GM23338 (cell line): ENCODE measurements around the gene C1orf21. TPM values are rescaled to one million over a fixed set of nuclear protein-coding genes. Genes with fewer than 3 reads are reported as not detected.

Source experiments
- ATAC-seq: fragments of 200-7000 bp; cut with Tn5 transposase; 3 replicates; pipeline ENCODE4 v1.9.1; 2020
- DNase-seq: peaks from one replicate; pipeline ENCODE4 v3.0.0-alpha.2; 2015; ENCODE audit warnings: low spot score
- H2AFZ ChIP-seq: fragments of 200-600 bp; sonication (generic); 2 replicates; pipeline ENCODE4 v1.8.0; 2016; ENCODE audit warnings: antibody characterized with exemption, mild to moderate bottlenecking, moderate library complexity
- H3F3A ChIP-seq: fragments of 200-600 bp; sonication (generic); replicated peaks from 2 replicates; pipeline ENCODE4 v1.8.0; 2017; ENCODE audit warnings: antibody characterized with exemption, mixed run types, low read depth
- H3K27ac ChIP-seq: fragments of 200-600 bp; sonication (generic); 2 replicates; pipeline ENCODE4 v1.6.1; 2016; ENCODE audit warnings: low read depth
- H3K27me3 ChIP-seq: fragments of 200-600 bp; sonication (generic); 2 replicates; pipeline ENCODE4 v1.8.0; 2016; ENCODE audit warnings: mild to moderate bottlenecking, mixed run types, moderate library complexity; ENCODE audit not compliant: insufficient read depth
- H3K36me3 ChIP-seq: fragments of 200-600 bp; sonication (generic); 2 replicates; pipeline ENCODE4 v1.8.0; 2016; ENCODE audit warnings: mild to moderate bottlenecking; ENCODE audit not compliant: insufficient read depth
- H3K4me1 ChIP-seq: fragments of 200-600 bp; sonication (generic); 2 replicates; pipeline ENCODE4 v1.8.0; 2016; ENCODE audit warnings: mild to moderate bottlenecking, moderate library complexity; ENCODE audit not compliant: insufficient read depth
- H3K4me2 ChIP-seq: fragments of 200-600 bp; sonication (generic); 2 replicates; pipeline ENCODE4 v1.7.1; 2017; ENCODE audit warnings: mixed run types
- H3K4me3 ChIP-seq: fragments of 200-600 bp; sonication (generic); 2 replicates; pipeline ENCODE4 v1.6.1; 2016; ENCODE audit warnings: mixed run types
- H3K79me2 ChIP-seq: fragments of 200-600 bp; sonication (generic); replicated peaks from 2 replicates; pipeline ENCODE4 v1.8.0; 2017; ENCODE audit warnings: mild to moderate bottlenecking; ENCODE audit not compliant: insufficient read depth
- H3K9me2 ChIP-seq: fragments of 200-600 bp; sonication (generic); 2 replicates; pipeline ENCODE4 v1.8.0; 2017; ENCODE audit not compliant: insufficient read depth
- H4K20me1 ChIP-seq: fragments of 200-600 bp; sonication (generic); replicated peaks from 2 replicates; pipeline ENCODE4 v1.8.0; 2017; ENCODE audit warnings: mild to moderate bottlenecking; ENCODE audit not compliant: insufficient read depth
- H3K27ac Mint-ChIP-seq: 2 replicates; pipeline ENCODE4 v1.8.0; 2020; ENCODE audit warnings: inconsistent platforms, mild to moderate bottlenecking, moderate library complexity, mixed read lengths
- H3K27me3 Mint-ChIP-seq: 3 replicates; pipeline ENCODE4 v1.8.0; 2022; ENCODE audit warnings: low read depth, mild to moderate bottlenecking, moderate library complexity, mixed read lengths, inconsistent platforms; ENCODE audit not compliant: insufficient read depth, poor library complexity
- H3K36me3 Mint-ChIP-seq: 3 replicates; pipeline ENCODE4 v1.8.0; 2021; ENCODE audit warnings: low read depth, mild to moderate bottlenecking, inconsistent platforms, moderate library complexity, mixed read lengths
- H3K4me1 Mint-ChIP-seq: 3 replicates; pipeline ENCODE4 v1.8.0; 2020; ENCODE audit warnings: mild to moderate bottlenecking, inconsistent platforms, mixed read lengths
- H3K4me3 Mint-ChIP-seq: 3 replicates; pipeline ENCODE4 v1.8.0; 2021; ENCODE audit warnings: moderate library complexity, mild to moderate bottlenecking, inconsistent platforms, mixed read lengths
- H3K9me3 Mint-ChIP-seq: 3 replicates; pipeline ENCODE4 v1.8.0; 2020; ENCODE audit warnings: moderate library complexity, mild to moderate bottlenecking, inconsistent platforms, mixed read lengths
- CREB1 ChIP-seq: fragments of 250-450 bp; sonication (Bioruptor Pico); IDR thresholded peaks from 2 replicates; pipeline ENCODE4 v1.5.0; 2020; ENCODE audit warnings: low read depth, mild to moderate bottlenecking, moderate library complexity
- EZH2phosphoT487 ChIP-seq: fragments of 200-600 bp; sonication (generic); IDR thresholded peaks from one replicate; pipeline ENCODE4 v1.8.1; 2018; ENCODE audit warnings: antibody characterized with exemption; ENCODE audit not compliant: unreplicated experiment
- JUNB ChIP-seq: IDR thresholded peaks from one replicate; pipeline ENCODE4 v1.6.1; 2016; ENCODE audit warnings: antibody characterized with exemption; ENCODE audit not compliant: unreplicated experiment
- NANOG ChIP-seq: IDR thresholded peaks from 2 replicates; pipeline ENCODE4 v1.6.1; 2016; ENCODE audit warnings: antibody characterized with exemption, borderline replicate concordance
- POLR2AphosphoS5 ChIP-seq: IDR thresholded peaks from 2 replicates; pipeline ENCODE4 v1.6.1; 2016; ENCODE audit warnings: antibody characterized with exemption, low read depth
- STAT1 ChIP-seq: IDR thresholded peaks from one replicate; pipeline ENCODE4 v1.6.1; 2016; ENCODE audit warnings: antibody characterized with exemption; ENCODE audit not compliant: unreplicated experiment
- ZNF114 ChIP-seq: fragments of 250-450 bp; sonication (Bioruptor Pico); IDR thresholded peaks from 2 replicates; pipeline ENCODE4 v1.5.0; 2020; ENCODE audit warnings: mild to moderate bottlenecking, moderate library complexity
- ZNF331 ChIP-seq: fragments of 250-450 bp; sonication (Bioruptor Pico); IDR thresholded peaks from 2 replicates; pipeline ENCODE4 v1.5.0; 2020; ENCODE audit warnings: low read depth, mild to moderate bottlenecking, moderate library complexity
- polyA plus RNA-seq: library from polyadenylated mRNA; unstranded; fragments of >200 nt; fragmentation: Nextera tagmentation; extraction: Ambion mirVana; gene quantifications from 2 replicates; pipeline ENCODE4 v1.2.1, GENCODE V29; 2016
- total RNA-seq: library from RNA; depleted of rRNA; stranded (reverse); fragments of >200 nt; shearing (Covaris generic); gene quantifications from 2 replicates; pipeline ENCODE4 v1.2.3, GENCODE V29; 2014
- TF ChIP-seq, protein P1 (sequence below): IDR thresholded peaks from 2 replicates; pipeline ENCODE4 v1.6.1; 2016; ENCODE audit warnings: antibody characterized with exemption
- TF ChIP-seq, protein P2 (sequence below): IDR thresholded peaks from one replicate; pipeline ENCODE4 v1.6.1; 2018; ENCODE audit warnings: antibody characterized with exemption; ENCODE audit not compliant: unreplicated experiment
- TF ChIP-seq, protein P3 (sequence below), 2 experiments: fragments of 200-600 bp in 1 of 2; sonication (generic) in 1 of 2; conservative IDR thresholded peaks; 2 replicates each; pipeline versions ENCODE4 v1.5.1 to v1.6.1; 2016 to 2017; ENCODE audit warnings: antibody characterized with exemption in 2 of 2, low read depth in 2 of 2, mild to moderate bottlenecking in 2 of 2, moderate library complexity in 1 of 2

Gene C1orf21
- total and polyA plus RNA-seq, 2 experiments from 2014 or later, result 28.0 to 40.4 TPM

DNA sequence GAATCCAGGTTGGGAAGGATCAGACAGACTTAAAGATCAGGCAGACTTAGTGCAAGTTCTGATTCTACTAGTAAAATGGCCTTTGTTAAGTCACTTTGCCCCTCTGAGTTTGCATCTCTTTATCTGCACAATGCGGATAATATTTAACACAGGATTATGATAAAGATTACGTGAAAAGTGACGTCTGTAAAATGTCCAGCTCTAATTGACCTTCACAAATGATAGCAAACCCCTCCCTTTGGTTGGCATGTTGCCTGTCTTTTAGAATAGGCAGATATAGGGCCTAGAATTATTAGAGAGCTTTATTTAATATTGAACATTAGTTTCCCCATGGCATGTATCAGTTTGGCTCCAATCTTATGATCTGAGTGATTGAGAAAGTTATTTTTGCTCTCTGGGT is 55.4 kb downstream of the C1orf21 start (continued):
- TF ChIP-seq STAT1 (no peak), CREB1 (CRISPR knock-in tag) (no peak), EZH2phosphoT487 (no peak), JUNB (no peak), POLR2AphosphoS5 (no peak)
- TF ChIP-seq, protein P1, sequence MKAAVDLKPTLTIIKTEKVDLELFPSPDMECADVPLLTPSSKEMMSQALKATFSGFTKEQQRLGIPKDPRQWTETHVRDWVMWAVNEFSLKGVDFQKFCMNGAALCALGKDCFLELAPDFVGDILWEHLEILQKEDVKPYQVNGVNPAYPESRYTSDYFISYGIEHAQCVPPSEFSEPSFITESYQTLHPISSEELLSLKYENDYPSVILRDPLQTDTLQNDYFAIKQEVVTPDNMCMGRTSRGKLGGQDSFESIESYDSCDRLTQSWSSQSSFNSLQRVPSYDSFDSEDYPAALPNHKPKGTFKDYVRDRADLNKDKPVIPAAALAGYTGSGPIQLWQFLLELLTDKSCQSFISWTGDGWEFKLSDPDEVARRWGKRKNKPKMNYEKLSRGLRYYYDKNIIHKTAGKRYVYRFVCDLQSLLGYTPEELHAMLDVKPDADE, result no peak

DNA sequence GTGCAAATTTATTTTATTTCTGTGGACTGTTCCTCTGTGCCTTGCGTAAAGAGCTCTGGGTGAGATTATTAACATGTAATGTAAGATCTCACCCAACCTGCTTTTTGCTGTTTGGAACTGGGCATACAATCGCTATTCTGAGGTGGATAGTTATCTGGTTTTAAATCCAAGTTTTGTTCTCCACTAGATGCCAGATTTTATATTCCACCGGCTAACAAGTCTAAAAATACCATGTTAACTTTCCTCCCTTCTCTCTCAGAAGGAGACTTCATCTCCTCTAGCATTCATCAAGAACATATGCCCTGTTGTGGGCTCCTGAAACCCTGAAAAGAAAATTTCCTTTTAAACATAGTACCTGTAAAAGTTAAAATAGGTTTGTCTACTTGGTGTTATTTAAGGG is 56.4 kb downstream of the C1orf21 start:
- Histone ChIP-seq H3K27ac (peak overlapping the region; percentile 22; the same call in 1 of the 2 replicates), H3K36me3 (no peaks in the 10 kb centered on the region), H3K79me2 (peaks cover 70% of the 10 kb centered on the region), H2AFZ (no peak overlapping the region), H3K4me1 (peaks cover 7% of the 10 kb centered on the region; the same call in 1 of the 2 replicates), H3K4me3 (no peak overlapping the region), H3F3A (no peaks in the 10 kb centered on the region), H3K9me2 (no peaks in the 10 kb centered on the region), H4K20me1 (no peaks in the 10 kb centered on the region), H3K4me2 (no peak overlapping the region), H3K27me3 (no peaks in the 10 kb centered on the region)
- H3K27ac Mint-ChIP-seq, result no peak overlapping the region
- DNase-seq (no peak), ATAC-seq (no peak)
- H3K4me1 Mint-ChIP-seq, result peaks cover 13% of the 10 kb centered on the region
- 0 out of 3 replicates have a peak, but pooled peaks cover 5% of the 10 kb centered on the region for H3K36me3 Mint-ChIP-seq
- no peak overlapping the region for H3K4me3 Mint-ChIP-seq
- no peaks in the 10 kb centered on the region for H3K27me3 Mint-ChIP-seq
- TF ChIP-seq CREB1 (CRISPR knock-in tag) (no peak), JUNB (no peak), ZNF331 (CRISPR knock-in tag) (no peak), NANOG (no peak), STAT1 (no peak), ZNF114 (CRISPR knock-in tag) (no peak)
- TF ChIP-seq, protein P2, sequence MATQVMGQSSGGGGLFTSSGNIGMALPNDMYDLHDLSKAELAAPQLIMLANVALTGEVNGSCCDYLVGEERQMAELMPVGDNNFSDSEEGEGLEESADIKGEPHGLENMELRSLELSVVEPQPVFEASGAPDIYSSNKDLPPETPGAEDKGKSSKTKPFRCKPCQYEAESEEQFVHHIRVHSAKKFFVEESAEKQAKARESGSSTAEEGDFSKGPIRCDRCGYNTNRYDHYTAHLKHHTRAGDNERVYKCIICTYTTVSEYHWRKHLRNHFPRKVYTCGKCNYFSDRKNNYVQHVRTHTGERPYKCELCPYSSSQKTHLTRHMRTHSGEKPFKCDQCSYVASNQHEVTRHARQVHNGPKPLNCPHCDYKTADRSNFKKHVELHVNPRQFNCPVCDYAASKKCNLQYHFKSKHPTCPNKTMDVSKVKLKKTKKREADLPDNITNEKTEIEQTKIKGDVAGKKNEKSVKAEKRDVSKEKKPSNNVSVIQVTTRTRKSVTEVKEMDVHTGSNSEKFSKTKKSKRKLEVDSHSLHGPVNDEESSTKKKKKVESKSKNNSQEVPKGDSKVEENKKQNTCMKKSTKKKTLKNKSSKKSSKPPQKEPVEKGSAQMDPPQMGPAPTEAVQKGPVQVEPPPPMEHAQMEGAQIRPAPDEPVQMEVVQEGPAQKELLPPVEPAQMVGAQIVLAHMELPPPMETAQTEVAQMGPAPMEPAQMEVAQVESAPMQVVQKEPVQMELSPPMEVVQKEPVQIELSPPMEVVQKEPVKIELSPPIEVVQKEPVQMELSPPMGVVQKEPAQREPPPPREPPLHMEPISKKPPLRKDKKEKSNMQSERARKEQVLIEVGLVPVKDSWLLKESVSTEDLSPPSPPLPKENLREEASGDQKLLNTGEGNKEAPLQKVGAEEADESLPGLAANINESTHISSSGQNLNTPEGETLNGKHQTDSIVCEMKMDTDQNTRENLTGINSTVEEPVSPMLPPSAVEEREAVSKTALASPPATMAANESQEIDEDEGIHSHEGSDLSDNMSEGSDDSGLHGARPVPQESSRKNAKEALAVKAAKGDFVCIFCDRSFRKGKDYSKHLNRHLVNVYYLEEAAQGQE, result no peak
- TF ChIP-seq, protein P3, sequence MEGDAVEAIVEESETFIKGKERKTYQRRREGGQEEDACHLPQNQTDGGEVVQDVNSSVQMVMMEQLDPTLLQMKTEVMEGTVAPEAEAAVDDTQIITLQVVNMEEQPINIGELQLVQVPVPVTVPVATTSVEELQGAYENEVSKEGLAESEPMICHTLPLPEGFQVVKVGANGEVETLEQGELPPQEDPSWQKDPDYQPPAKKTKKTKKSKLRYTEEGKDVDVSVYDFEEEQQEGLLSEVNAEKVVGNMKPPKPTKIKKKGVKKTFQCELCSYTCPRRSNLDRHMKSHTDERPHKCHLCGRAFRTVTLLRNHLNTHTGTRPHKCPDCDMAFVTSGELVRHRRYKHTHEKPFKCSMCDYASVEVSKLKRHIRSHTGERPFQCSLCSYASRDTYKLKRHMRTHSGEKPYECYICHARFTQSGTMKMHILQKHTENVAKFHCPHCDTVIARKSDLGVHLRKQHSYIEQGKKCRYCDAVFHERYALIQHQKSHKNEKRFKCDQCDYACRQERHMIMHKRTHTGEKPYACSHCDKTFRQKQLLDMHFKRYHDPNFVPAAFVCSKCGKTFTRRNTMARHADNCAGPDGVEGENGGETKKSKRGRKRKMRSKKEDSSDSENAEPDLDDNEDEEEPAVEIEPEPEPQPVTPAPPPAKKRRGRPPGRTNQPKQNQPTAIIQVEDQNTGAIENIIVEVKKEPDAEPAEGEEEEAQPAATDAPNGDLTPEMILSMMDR (conservative IDR thresholded peaks at IDR 0.05; ENCODE audit: low read depth in 2 of 2), result no peak
- TF ChIP-seq, protein P1, result no peak
- no peaks in the 10 kb centered on the region for H3K9me3 Mint-ChIP-seq
